ENCODE measurements around the gene IL22RA1. TPM values are rescaled to one million over a fixed set of nuclear protein-coding genes. Genes with fewer than 3 reads are reported as not detected.

The IL22RA1 gene
- total and polyA plus RNA-seq, 10 of the 15 experiments (the other 5 are each of a cell fraction or from before 2014, with no cell fraction given) = not detected

DNA sequence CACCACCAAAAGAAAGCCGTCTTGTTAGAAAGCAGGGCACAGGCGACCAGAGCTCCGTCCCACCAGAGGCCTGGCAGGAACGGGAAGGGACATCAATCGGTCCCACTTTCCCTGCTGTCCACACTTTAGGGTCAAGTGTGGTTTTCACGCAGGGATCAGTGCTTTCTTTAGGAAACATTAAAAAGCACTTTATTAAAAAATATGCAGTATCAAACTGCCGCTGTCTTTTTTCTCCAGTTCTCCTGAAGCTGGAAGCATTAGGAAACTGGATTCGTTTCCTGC, 43.7 kb upstream of the IL22RA1 start:
- H3K27ac ChIP-seq (ENCODE audit: control insufficient read depth, insufficient read depth) = no peak overlapping the region
- H3K4me1 ChIP-seq (ENCODE audit: control insufficient read depth, insufficient read depth, low read length) = peaks cover 42% of the 10 kb centered on the region
- ATAC-seq (no peak), FAIRE-seq (no peak), DNase-seq (ENCODE audit: low read depth, low spot score) (no peak)
- RAD21 ChIA-PET (ENCODE audit: unreplicated experiment) = interaction anchor here (3.0 kb wide), 1 partner anchor 12 kb away, joined by 15 read pairs; no protein-coding TSS in a partner anchor
- H3K9ac ChIP-seq (ENCODE audit: control insufficient read depth, insufficient read depth, low read length) = peak overlapping the region; percentile 64
- CTCF ChIA-PET = interaction anchor here (1.5 to 2.2 kb wide), 4 partner anchors 8 to 204 kb away, joined by 4 to 10 read pairs (median 5); no protein-coding TSS in a partner anchor
- TF ChIP-seq, protein P1, sequence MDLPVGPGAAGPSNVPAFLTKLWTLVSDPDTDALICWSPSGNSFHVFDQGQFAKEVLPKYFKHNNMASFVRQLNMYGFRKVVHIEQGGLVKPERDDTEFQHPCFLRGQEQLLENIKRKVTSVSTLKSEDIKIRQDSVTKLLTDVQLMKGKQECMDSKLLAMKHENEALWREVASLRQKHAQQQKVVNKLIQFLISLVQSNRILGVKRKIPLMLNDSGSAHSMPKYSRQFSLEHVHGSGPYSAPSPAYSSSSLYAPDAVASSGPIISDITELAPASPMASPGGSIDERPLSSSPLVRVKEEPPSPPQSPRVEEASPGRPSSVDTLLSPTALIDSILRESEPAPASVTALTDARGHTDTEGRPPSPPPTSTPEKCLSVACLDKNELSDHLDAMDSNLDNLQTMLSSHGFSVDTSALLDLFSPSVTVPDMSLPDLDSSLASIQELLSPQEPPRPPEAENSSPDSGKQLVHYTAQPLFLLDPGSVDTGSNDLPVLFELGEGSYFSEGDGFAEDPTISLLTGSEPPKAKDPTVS (IDR thresholded peaks at IDR 0.05; ENCODE audit: low read depth, low read length) = no peak
- no peak for TF ChIP-seq SMAD5 (IDR thresholded peaks at IDR 0.05; ENCODE audit: low read depth)
- TF ChIP-seq BMI1 (IDR thresholded peaks at IDR 0.05; ENCODE audit: borderline replicate concordance) = 0 out of 2 replicates have a peak, but pooled peaks have one; percentile 13
- intact Hi-C loops (cut with micrococcal nuclease; ENCODE audit: unreplicated experiment) = no loop called here
- H3K4me3 ChIP-seq = peak overlapping the region; percentile 71; the same call in 1 of the 2 replicates
- no TSS peak for BruUV-seq (replicated peaks)
- WGBS (ENCODE audit: insufficient coverage, insufficient replicate concordance, low lambda C conversion rate, missing lambda C conversion rate) = 19% methylated on average over 8 of the region's 8 CpGs
- SMC1A ChIA-PET (ENCODE audit: uncharacterized antibody, unreplicated experiment) = interaction anchor here (2.1 kb wide), 1 partner anchor 37 kb away, joined by 6 read pairs; no protein-coding TSS in a partner anchor
- H4K20me1 ChIP-seq (ENCODE audit: control insufficient read depth, insufficient read depth) = no peaks in the 10 kb centered on the region
- in situ Hi-C loops (cut with MboI) = no loop called here
- no peaks in the 10 kb centered on the region; the same call in 1 of the 2 replicates for H3K79me2 ChIP-seq (ENCODE audit: control insufficient read depth, insufficient read depth, low read length)
- no peaks in the 10 kb centered on the region; the same call in 2 of the 3 replicates for H3K9me3 ChIP-seq (replicated peaks; ENCODE audit: control insufficient read depth, insufficient read depth, low read length)
- H3K27me3 ChIP-seq (replicated peaks in 1 of 2; ENCODE audit: control insufficient read depth in 2 of 2, insufficient read depth in 2 of 2, low read length in 1 of 2) = peaks cover 0 to 4% of the 10 kb centered on the region in 2 experiments; a peak in 2 of 4 replicates
- H3K36me3 ChIP-seq (ENCODE audit: control insufficient read depth in 2 of 2, insufficient read depth in 2 of 2, low read length in 1 of 2) = no peaks in the 10 kb centered on the region
- no peak overlapping the region; the same call in 1 of the 2 replicates for H2AFZ ChIP-seq (ENCODE audit: control insufficient read depth, low read depth, low read length)
- peak overlapping the region; percentile 75 for H3K4me2 ChIP-seq (ENCODE audit: control insufficient read depth, insufficient read depth)
- POLR2A ChIA-PET = no interaction called here

GRCh38 chr1:24186031-24186710, 43.2 kb upstream of the IL22RA1 start:
- Histone ChIP-seq H3K36me3 (ENCODE audit: control insufficient read depth in 2 of 2, insufficient read depth in 2 of 2, low read length in 1 of 2) (no peaks in the 10 kb centered on the region), H4K20me1 (ENCODE audit: control insufficient read depth, insufficient read depth) (no peaks in the 10 kb centered on the region), H3K4me2 (ENCODE audit: control insufficient read depth, insufficient read depth) (peak overlapping the region; percentile 75), H3K9me3 (replicated peaks; ENCODE audit: control insufficient read depth, insufficient read depth, low read length) (no peaks in the 10 kb centered on the region), H3K27me3 (replicated peaks in 1 of 2; ENCODE audit: control insufficient read depth in 2 of 2, insufficient read depth in 2 of 2, low read length in 1 of 2) (peaks cover 0 to 4% of the 10 kb centered on the region in 2 experiments; a peak in 2 of 4 replicates), H3K4me3 (peak overlapping the region; percentile 71; the same call in 1 of the 2 replicates), H3K79me2 (ENCODE audit: control insufficient read depth, insufficient read depth, low read length) (no peaks in the 10 kb centered on the region; the same call in 1 of the 2 replicates), H3K4me1 (ENCODE audit: control insufficient read depth, insufficient read depth, low read length) (peaks cover 37% of the 10 kb centered on the region), H2AFZ (ENCODE audit: control insufficient read depth, low read depth, low read length) (no peak overlapping the region), H3K27ac (ENCODE audit: control insufficient read depth, insufficient read depth) (no peak overlapping the region), H3K9ac (ENCODE audit: control insufficient read depth, insufficient read depth, low read length) (peak overlapping the region; percentile 64)
- BruUV-seq (replicated peaks) = TSS peak; percentile 90
- in situ Hi-C loops (cut with MboI) (no loop called here), intact Hi-C loops (cut with micrococcal nuclease; ENCODE audit: unreplicated experiment) (no loop called here)
- ChIA-PET POLR2A (no interaction called here), RAD21 (ENCODE audit: unreplicated experiment) (interaction anchor here (0.7 to 3.0 kb wide), 2 partner anchors 13 to 36 kb away, joined by 3 to 15 read pairs; no protein-coding TSS in a partner anchor), CTCF (interaction anchor here (1.0 to 2.2 kb wide), 5 partner anchors 13 to 205 kb away, joined by 3 to 10 read pairs (median 5); no protein-coding TSS in a partner anchor), SMC1A (ENCODE audit: uncharacterized antibody, unreplicated experiment) (interaction anchor here (0.9 to 2.1 kb wide), 3 partner anchors 18 to 205 kb away, joined by 3 to 6 read pairs (median 6); no protein-coding TSS in a partner anchor)
- 74% methylated on average over 13 of the region's 13 CpGs for WGBS (ENCODE audit: insufficient coverage, insufficient replicate concordance, low lambda C conversion rate, missing lambda C conversion rate)
- DNase-seq (ENCODE audit: low read depth, low spot score) (no peak), FAIRE-seq (no peak), ATAC-seq (no peak)
- TF ChIP-seq HDGF (IDR thresholded peaks at IDR 0.05) = no peak
- no peak for TF ChIP-seq PBX3 (IDR thresholded peaks at IDR 0.05; ENCODE audit: insufficient replicate concordance, low read depth, low read length)
- no peak for TF ChIP-seq RUNX3 (IDR thresholded peaks at IDR 0.05; ENCODE audit: low read length)
- no peak for TF ChIP-seq ZSCAN29 (IDR thresholded peaks at IDR 0.05)
- no peak for TF ChIP-seq RAD51 (IDR thresholded peaks at IDR 0.05)
- TF ChIP-seq BCLAF1 (IDR thresholded peaks at IDR 0.05) = no peak
- no peak for TF ChIP-seq TCF7 (IDR thresholded peaks at IDR 0.05; ENCODE audit: borderline replicate concordance)
- no peak for TF ChIP-seq SREBF1 (IDR thresholded peaks at IDR 0.05; ENCODE audit: low read length)
